ENCODE data around the gene GAL3ST2.
"Not testable (repeated sequence)": the region's sequence is repeated elsewhere in the genome, so short reads cannot be mapped to it uniquely, and the experiment has no call there.

The GAL3ST2 gene

DNA sequence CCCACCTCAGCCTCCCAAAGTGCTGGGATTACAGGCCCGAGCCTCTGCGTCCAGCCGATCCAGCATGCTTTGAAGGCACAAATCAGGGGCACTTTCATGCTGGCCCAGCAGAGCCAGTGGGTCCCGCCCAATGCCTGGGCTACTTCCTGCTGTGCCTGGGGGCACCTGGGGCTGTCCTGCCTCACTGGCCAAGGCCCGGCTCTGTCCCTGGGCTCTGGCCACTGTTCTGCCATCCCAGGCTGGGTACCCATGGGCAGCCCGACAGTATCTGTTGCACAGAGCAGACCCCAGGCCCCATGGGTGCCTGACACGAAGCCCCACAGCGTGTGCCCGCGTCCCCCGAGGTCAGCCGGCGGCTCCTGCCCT is 6.8 kb upstream of the GAL3ST2 start:
- no peak for DNase-seq

DNA sequence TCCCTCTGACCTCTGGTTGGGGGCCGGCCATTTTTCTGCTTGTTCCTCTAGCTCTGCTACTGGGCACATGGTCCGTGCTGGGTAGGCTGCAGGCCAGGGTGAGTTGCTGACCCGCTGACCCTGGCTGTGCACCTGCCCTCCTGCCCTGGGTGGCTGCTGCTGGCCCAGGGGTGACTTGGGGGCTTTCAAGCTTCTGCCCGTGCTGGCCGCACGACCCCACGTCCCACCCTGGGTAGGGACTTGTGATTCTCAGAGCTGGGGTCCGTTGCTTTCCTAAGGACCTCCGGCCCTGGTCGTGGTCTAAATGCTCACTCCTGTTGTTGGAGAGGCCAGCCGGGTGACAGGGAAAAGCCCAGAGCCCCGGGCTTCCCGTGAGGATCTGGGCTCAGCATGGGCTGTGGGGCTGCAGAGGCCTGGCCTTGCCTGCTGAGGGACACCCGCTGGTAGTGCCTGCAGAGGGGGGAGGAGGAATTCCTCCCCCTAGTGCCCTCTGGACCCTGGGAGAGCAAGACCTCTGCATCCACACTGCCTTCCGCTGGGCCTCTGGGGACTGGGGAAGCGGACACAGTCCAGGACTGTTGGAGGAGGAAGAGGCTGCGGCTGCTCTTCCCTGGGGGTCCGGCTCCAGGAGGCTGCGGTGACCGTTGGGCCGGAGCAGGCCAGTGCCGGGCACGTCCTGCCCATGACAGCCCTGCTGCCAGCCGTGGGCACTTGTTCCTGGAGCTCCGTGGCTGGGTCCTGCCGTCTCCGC is 6.3 kb upstream of the GAL3ST2 start:
- DNase-seq = no peak

DNA sequence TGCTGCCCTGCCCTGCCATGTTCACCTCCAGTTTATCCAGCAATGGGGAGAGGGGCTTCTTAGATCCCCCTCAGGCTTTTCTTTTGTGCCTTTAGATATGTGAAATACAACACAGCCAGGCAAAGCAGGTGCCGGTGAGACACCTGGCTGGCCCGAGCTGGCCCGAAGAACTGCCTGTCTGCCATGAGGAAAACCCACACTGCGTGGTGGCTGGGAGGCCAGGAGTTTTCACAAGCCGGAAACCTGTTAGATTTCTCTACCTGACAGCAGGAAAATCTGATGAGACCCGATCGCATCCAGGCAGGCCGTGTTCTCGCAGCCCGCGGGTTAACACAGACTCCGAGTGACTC is 5.7 kb upstream of the GAL3ST2 start:
- no peak for DNase-seq

DNA sequence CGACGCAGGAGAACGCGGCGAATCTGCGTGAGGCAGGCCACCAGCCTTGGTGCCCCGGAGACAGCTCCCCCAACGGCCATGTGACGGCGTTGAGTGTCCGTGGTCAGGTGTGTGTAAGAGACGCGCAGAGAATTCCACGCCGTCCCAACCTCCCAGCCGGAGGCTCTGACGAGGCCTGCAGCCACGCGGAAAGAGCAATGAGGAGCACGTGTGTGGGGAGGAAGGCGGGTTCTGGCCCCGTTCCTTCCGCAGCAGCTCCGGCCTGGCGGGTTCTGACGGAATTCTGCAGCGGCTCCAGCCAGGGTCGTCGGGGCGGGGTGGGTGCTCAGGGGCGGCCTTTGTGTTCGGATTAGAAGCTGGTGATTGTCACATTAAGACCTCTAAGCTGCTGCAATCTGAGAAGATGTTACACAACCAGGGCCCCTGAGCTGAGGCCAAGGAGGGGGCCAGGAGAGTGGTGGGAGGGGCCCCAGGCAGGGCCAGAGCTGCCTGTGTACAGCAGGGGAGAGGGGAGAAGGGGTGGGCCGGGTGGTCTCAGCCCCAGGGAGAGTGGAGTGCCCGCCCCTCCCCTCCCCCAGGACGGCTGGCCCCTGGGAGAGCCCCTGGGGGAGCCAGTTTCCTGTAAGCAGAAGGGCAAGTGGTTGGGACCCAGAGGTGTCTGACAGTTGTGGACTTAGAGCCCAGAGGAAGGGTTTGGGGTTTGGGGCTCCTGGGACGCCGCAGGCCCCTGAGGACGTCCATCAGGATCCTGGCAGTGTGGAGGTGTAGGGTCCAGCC is 5.1 kb upstream of the GAL3ST2 start:
- no peak for DNase-seq

DNA sequence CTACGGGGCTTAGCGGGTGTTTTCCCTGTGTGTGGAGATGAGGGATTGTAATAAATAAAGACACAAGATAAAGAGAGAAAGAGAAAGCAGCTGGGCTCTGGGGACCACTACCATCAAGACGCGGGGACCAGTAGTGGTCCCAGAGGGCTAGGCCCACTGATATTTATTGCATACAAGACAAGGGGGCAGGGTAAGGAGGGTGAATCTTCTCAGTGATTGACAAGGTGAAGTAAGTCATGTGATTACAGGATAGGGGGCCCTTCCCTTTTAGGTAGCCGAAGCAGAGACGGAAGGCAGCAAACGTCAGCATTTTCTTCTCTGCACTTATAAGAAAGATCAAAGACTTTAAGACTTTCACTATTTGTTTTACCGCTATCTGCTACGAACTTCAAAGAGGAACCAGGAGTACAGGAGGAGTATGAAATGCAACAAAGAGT is 4.5 kb upstream of the GAL3ST2 start:
- no peak for DNase-seq

DNA sequence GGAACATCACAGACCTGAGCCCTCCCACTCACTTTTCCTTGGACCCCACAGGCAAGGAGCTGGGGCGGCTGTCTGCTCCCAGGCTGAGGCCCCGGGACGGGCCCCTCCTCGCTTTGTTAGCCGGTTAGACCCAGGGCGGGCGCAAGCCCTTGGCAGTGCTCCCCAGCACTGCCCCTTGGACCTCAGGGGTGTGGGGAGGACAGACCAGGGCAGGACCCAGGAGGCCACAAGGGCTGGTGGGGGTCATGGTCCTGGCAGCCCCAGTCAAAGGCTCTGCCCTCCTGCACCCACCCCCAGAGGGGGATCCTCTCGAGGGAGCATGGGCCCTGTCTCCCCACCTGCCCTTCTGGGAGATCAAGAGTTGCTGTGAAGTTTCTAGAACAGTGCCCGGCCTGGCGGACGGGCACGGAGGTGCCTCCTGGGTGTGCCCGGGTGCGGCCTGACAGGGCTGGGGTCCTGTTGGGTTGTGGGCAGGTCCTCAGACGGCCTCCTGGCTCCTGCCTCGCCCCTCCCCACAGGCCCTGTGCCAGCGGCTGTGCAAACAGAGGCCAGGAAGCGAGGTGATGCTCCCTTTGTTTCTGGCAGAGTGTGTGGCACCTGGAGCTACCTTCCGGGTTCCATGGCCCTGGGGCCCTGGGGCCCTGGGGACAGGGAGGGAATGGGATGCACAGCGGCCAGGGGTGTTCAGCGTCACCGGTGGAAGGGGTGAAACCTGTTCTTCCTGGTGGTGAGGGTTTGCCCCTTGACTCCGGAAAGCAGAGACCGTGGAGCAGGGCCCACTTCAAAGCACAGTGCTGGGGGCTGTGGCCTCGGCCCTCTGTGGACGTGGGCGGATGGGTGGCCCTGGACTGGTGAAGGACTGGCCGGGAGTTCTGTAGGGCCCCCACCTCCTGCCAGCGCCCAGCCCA is 2.9 kb upstream of the GAL3ST2 start:
- no peak for DNase-seq

DNA sequence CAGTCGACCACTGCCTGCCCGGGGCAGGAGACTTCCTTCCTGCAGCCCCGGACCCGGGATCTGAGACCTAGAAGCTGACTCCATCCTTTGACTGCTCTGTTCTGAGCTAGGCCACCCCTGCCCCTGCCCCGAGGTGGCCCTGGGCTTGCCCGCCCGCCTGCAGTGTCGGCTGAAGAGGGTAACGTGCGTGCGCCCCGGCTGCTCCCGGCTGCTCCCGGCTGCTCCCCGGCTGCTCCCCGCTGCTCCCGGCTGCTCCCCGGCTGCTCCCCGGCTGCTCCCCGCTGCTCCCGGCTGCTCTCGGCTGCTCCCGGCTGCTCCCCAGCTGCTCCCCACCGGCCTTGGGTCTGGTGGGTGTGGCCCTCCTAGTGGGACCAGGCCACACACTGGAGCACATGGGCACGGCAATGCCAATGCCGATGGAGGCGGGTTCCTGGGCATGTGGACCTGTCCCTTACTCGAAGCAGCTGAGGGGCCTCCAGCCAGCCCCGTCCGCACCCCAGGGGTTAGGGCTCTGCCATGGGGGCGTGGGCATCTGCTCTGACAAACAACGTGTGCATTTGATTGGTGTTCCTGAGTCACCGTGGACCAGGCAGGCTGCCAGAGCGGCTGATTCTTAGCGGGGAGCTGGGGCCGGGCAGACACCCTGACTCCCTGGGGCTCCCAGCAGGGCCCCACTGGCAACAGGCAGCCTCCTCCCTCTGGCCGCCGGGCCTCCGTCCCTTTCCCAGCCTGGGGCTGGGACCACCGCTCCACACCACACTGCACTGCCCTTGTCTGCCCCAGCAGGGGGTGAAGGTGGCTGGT is 2.0 kb upstream of the GAL3ST2 start:
- DNase-seq = no peak

DNA sequence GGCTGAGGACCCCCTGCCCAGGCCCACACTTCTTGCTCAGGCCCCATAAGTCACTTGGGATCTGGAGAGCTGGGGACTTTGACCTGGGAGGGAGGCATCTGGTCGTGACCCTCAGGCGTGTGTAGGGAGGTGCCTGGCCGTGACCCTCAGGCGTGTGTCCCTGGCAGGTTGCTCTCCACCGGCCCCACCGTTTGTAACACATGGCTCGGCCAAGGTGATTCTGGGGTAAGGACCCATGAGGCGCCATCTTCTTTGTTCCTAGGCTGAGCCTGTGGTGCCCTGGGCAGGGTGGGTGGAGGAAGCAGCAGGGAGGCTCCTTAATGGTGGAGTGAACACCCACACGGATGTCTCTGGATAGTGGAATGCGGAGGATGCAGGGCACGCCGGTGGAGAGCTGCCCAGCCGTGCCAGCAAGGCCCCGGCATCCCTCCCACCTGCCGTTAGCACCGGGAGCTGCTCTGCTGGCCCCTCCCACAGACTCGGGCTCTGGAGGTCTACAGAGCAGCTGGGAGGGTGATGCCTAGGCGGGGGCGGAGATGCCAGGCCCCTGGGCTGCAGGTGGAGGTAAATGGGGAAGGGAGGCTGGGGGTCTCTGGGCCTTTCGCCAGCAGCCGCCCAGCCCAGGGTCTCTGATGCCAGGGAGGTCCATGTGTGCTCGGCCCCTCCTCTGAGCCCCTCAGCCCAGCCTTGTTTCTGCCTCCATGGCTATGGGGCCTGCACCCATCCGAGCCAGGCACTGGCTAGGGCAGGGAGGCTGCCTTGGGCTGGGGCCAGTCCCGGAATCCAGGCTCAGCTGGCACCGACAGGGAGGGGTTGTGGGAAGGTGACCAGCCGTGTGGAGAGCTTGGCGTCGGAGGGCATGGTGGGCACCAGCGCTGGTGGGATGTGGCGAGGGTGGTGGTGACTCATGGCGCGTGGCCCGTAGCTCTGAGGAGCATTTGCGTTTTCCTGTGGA is 1.1 kb upstream of the GAL3ST2 start:
- DNase-seq = no peak

DNA sequence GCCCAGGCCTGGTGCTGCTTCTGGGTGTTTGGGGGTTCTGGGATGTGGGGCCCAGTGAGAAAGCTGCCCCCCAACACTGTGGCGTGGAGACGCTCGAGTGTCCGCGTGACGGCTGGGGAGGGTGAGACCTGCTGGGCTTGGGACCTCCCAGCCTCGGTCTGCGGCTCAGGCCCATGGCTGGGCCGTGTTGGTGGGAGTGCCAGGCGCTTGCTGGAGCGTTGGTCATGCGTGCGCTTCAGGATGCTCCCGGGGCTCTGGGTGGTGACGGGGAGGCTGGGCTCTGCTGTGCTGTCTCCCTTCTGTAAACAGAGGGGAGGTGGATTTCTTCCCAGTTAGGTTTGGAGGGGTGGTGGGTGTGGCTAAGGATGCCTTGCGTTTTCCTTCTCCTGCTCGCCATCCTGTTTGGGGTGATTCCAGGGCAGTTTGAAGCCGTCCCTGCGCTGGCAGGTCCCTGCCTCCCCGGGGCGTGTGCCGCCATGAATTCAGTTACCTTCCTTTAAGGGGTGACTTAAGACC is 606 bp downstream of the GAL3ST2 start:
- no peak for DNase-seq

DNA sequence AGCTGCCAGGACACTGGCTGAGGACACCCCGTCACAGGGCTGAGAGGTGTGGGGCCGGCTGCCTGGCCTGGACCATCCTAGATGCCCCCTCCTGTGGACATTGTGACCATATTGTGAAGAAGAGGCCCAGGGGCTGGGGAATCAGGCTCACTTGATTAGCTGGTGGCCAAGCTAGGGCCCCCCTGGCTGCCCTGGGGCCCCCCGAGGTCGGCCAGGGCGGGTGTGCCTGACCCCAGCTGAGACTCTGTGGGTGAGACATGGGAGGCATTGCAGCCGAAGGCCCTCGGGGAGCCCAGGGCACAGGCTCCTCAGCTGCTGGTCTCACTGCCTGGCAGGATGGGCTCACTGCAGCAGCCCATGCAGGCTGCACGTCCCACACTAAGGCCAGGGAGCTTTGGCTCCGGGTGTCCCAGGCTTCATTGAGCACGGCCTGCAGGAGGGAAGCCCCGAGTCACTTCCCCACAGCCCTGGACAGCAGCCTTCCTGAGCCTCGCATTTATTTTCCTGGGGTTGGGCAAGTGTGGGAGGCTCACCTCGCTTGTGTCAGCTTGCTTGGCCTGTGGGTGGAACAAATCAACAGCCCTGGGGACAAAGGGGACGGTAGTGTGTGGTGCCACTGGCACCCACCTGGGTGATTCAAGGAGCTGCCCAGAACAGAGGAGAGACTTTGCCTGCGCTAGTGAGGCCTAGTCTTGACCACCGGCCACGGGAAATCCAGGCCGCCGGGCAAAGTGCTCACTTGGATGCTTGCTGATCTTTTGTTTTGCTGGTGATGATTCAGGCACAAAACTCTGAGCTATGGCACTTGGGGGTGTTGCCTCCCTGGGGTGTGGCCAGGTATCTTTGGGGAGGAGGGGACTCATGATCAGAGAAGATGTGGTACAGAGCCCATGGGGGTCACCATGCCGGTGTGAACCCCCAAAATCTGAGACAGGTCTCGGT is 1.3 kb downstream of the GAL3ST2 start:
- DNase-seq = no peak

DNA sequence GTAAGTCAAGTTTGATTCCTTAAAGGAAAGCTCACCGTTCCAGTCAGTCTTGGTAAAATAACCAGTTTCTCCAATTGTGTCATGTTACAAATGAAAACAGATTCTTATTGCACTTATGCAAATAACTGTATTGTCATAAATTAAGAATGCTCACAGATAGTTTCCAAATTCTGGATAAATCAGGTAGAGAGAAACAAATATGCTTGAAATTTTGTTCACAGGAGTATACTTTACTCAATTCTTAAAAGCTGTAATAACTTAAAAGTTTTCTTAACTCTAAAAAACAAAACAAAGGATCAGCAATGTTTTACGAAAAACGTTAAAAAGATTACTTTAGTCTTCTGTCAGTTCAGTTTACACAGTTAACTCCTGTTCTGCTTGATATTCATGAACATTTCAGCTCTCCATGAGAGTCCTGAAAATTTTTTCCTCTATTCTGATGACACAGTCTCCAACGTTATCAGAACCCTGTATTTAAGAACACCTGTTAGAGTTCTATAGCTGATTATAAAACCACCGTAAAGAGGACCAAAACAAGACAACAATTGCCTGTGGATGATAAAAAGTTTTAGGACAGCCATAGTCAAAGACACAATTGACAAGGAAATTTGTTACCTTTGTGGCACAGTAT is 4.4 kb downstream of the GAL3ST2 start:
- no peak for DNase-seq

DNA sequence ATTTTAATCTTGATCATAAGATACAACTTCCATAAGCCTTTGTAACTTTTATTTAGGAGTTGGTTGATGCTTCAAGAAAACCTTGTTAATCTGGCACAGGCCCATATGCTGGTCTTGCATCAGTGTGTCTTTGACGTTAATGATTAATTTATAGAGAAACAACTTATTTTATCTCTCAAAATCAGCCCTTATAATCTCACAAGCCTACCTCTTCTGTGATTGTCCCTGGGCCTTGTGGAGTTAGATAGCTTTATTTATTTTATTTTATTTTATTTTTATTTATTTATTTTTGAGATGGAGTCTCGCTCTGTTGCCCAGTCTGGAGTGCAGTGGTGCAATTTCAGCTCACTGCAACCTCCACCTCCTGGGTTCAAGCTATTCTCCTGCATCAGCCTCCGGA is 5.4 kb downstream of the GAL3ST2 start:
- DNase-seq = not testable (repeated sequence)

DNA sequence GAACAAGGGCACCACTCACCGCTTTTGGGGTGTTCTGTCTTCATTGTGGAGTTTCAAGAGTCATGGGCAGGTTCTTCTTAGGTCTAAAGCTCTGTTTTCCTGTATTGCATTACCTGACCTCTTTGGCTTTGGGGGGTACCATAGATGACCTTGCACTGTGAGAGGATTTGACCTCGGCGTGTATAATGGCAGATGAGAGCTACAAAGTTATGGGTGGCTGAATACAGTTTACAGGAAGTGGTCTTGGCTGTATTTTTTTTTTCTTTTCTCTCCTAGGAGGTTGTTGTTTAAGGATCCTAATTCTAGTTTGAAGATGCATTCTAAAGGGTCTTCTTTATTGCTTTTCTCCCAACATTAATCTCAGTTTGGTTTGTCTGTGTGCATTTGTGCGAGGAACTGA is 11.5 kb downstream of the GAL3ST2 start:
- no peak for DNase-seq

DNA sequence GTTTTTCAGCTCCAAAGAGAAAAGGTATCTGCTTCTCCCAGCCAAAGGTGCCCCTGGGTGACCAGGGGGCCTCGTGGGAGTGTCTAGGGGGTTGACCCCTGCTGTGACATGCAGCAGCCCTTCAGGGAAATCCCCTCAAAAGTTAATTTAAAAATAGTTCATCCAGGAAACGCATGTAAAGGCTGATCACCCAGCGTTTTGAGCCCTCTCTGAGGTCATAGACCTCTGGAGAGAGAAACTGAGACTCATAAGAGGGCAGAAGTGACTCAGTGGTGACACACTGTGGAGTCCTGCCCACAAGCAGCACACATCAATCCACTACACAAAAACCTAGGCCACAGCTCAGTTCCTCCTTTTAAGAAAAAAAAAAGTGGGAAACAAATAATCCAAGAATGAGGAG is 11.9 kb downstream of the GAL3ST2 start:
- DNase-seq = no peak

DNA sequence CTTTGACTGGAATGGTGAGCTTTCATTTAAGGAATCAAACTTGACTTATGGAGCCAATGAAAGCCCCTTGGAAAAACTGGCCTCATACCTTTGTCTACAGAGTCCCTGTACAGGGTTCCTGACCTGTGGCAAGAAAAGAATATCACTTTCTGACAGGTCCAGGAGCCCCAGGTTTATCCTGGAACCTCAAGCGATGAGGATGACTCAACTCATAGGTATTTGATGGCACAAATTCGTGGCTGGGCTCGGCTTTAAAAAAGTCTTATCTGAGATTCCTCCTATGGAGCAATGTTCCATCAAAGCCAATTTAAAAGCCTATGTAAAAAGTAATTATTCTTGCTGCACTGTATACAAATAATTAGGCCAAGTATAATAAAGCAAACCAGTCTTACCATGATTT is 14.8 kb downstream of the GAL3ST2 start:
- DNase-seq = not testable (repeated sequence)

DNA sequence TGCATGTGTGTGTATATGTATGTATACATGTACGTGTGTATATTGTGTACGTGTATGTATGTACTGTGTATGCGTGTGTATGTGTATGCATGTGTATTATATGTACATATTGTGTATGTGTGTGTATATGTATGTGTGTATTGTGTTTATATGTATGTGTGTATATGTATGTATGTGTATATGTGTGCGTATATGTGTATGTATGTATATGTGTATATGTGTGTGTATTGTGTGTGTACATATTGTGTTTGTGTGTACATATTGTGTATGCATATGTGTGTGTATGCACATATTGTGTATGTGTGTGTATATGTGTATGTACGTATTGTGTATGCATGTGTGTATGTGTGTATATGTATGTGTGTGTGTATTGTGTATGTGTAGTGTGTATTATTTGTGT is 16.8 kb downstream of the GAL3ST2 start:
- no peak for DNase-seq

DNA sequence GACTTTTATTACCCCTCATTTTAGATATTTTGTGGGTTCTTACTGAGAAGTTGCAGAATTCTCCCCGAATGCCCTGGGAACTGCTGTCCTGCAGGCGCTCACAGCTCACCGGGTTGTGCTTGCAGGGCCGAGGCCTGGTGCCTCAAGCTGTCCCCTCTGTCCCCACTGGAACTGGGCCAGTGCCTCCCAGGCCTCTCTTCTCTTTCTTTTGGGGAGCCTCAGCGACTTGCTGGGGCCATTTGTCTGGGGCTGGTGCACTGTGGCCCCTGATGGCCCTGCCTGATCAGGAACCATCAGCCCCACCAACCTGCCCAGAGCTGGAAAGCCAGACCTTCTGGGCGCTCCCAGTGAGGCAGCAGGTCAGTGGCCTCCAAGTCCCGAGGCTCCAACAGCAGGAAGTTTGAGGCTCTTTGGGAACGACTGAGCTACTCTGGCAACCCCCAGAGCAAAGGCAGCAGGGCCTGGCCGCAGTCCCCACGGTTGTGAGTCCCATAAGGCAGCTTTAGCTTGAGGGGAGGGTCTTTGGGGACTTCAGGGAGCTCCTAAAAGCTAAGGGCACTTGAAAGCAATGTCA is 17.7 kb downstream of the GAL3ST2 start:
- no peak for DNase-seq

DNA sequence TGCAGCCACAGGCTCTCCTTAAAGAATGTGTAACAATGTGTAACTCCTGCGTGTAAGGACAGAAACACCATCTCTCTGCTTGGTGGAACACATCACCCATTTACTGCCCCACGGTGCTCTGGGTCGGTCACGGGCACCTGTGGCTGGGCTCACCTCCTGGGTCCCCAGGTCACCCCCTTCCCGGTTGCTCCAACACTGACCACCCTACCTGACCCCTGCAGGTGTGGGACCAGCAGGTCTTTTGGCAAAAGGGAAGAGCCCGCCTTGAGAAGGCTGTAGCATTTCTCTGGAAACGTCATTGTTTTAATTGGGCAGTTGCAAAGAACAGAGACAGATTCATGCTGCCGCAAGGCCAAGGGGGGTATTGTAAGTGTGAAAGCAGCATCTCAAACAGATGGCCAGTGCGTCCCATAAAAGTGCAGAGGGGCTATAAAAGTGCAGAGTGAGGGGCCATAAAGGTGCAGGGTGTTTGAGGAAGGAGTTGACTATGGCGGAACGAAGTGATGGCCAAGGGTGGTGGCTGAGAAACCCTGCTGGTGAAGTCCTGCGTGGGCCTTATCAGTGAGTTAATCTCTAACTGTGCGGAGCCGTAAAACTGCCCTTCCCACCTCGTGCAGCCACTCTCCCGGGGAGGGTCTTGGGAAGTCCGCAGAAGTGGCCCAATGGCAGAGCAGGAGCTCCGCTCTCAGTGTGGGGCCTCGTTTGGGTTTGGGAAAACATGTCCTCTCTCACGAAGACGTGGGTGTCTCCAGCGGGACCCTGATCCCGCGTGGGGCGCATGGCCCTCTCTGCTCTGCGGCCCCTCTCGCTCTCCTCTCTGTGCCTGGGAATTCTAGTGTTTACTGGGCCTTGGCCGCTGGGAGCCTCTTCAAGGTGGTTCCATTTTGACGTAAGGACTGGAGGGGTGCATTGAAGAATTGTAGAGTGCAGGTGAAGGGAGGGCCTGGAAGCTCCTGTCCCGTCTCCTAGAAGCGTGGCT is 18.7 kb downstream of the GAL3ST2 start:
- no peak for DNase-seq
